Astrocyte (in vitro differentiated cells and primary cell): Measurements from ENCODE around the gene SF3B2.

ENCODE experiments used
- EZH2 ChIP-seq: IDR thresholded peaks from 2 replicates; pipeline ENCODE4 v1.6.1; 2012; ENCODE audit warnings: mild to moderate bottlenecking, low read length, inconsistent platforms; ENCODE audit not compliant: insufficient read depth
- TF ChIP-seq, protein P1 (sequence below): IDR thresholded peaks from 2 replicates; pipeline ENCODE4 v1.5.1; 2011; ENCODE audit warnings: low read depth, mild to moderate bottlenecking, inconsistent platforms, low read length, moderate library complexity; ENCODE audit not compliant: insufficient read depth

DNA sequence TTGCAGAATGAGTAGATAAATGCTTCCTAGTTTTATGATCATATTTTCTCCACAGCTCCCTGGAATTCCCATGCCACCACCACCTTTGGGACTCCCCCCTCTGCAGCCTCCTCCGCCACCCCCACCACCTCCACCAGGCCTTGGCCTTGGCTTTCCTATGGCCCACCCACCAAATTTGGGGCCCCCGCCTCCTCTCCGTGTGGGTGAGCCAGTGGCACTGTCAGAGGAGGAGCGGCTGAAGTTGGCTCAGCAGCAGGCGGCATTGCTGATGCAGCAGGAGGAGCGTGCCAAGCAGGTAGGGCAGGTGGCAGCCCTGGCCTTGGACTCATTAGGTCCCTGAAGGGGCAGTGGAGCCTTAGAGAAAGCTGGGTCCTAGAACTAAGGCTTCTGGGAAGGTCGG, 2.9 kb downstream of the SF3B2 start:
- no peak for TF ChIP-seq EZH2
- TF ChIP-seq, protein P1, sequence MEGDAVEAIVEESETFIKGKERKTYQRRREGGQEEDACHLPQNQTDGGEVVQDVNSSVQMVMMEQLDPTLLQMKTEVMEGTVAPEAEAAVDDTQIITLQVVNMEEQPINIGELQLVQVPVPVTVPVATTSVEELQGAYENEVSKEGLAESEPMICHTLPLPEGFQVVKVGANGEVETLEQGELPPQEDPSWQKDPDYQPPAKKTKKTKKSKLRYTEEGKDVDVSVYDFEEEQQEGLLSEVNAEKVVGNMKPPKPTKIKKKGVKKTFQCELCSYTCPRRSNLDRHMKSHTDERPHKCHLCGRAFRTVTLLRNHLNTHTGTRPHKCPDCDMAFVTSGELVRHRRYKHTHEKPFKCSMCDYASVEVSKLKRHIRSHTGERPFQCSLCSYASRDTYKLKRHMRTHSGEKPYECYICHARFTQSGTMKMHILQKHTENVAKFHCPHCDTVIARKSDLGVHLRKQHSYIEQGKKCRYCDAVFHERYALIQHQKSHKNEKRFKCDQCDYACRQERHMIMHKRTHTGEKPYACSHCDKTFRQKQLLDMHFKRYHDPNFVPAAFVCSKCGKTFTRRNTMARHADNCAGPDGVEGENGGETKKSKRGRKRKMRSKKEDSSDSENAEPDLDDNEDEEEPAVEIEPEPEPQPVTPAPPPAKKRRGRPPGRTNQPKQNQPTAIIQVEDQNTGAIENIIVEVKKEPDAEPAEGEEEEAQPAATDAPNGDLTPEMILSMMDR: no peak
